Liver (tissue), 2 donors: ENCODE data around the gene AP5Z1.

Source experiments
- CTCF ChIP-seq: fragments of 150-350 bp; IDR thresholded peaks from 2 replicates; pipeline ENCODE4 v1.5.1; 2017; ENCODE audit warnings: improper control_type of control experiment, low read depth, low read length; ENCODE audit not compliant: missing input control
- REST ChIP-seq: IDR thresholded peaks from 2 replicates; pipeline ENCODE4 v1.6.1; 2016; ENCODE audit warnings: antibody characterized with exemption, mild to moderate bottlenecking
- donor health status: healthy.

GRCh38 chr7:4800926-4801838, 25.8 kb downstream of the AP5Z1 start:
- TF ChIP-seq CTCF (no peak), REST (no peak)
